ENCODE measurements around the gene TKTL1.
"Not testable (repeated sequence)": the region's sequence is repeated elsewhere in the genome, so short reads cannot be mapped to it uniquely, and the experiment has no call there.

Gene TKTL1, protein sequence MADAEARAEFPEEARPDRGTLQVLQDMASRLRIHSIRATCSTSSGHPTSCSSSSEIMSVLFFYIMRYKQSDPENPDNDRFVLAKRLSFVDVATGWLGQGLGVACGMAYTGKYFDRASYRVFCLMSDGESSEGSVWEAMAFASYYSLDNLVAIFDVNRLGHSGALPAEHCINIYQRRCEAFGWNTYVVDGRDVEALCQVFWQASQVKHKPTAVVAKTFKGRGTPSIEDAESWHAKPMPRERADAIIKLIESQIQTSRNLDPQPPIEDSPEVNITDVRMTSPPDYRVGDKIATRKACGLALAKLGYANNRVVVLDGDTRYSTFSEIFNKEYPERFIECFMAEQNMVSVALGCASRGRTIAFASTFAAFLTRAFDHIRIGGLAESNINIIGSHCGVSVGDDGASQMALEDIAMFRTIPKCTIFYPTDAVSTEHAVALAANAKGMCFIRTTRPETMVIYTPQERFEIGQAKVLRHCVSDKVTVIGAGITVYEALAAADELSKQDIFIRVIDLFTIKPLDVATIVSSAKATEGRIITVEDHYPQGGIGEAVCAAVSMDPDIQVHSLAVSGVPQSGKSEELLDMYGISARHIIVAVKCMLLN

GRCh38 chrX:154295664-154296310 is at the start of gene TKTL1:
Gene TKTL1 (plus strand): TSS chrX:154295795. CDS start chrX:154295860, 65 bp downstream.
- H3K9me3 ChIP-seq (ENCODE audit: control insufficient read depth, insufficient read depth, low read length): peaks cover 10% of the 10 kb centered on the region; the same call in 1 of the 2 replicates
- no peaks in the 10 kb centered on the region for H3K4me1 ChIP-seq (ENCODE audit: insufficient read depth, low read length)
- H3K36me3 ChIP-seq (ENCODE audit: insufficient read depth, low read length): no peaks in the 10 kb centered on the region
- no peak within 1 kb of the TSS for H3K9ac ChIP-seq (ENCODE audit: low read depth, low read length)

- H3K9ac ChIP-seq (ENCODE audit: low read depth, low read length); H3K36me3 ChIP-seq (ENCODE audit: insufficient read depth, low read length); H3K9me3 ChIP-seq (ENCODE audit: control insufficient read depth, insufficient read depth, low read length); H3K4me1 ChIP-seq (ENCODE audit: insufficient read depth, low read length): not testable (repeated sequence)
Observed at GRCh38 chrX:154247377-154248045, 48.1 kb upstream of the TKTL1 start.

GRCh38 chrX:154248076-154248475 is 47.5 kb upstream of the TKTL1 start:
- H3K9me3 ChIP-seq (ENCODE audit: control insufficient read depth, insufficient read depth, low read length); H3K36me3 ChIP-seq (ENCODE audit: insufficient read depth, low read length); H3K9ac ChIP-seq (ENCODE audit: low read depth, low read length); H3K4me1 ChIP-seq (ENCODE audit: insufficient read depth, low read length): not testable (repeated sequence)

- H3K9me3 ChIP-seq (ENCODE audit: control insufficient read depth, insufficient read depth, low read length); H3K36me3 ChIP-seq (ENCODE audit: insufficient read depth, low read length); H3K4me1 ChIP-seq (ENCODE audit: insufficient read depth, low read length); H3K9ac ChIP-seq (ENCODE audit: low read depth, low read length): not testable (repeated sequence)
Observed at GRCh38 chrX:154257282-154257681, 38.3 kb upstream of the TKTL1 start, which contains the start of gene OPN1MW3. Gene OPN1MW3 (plus strand): TSS chrX:154257582. CDS start chrX:154257620, 38 bp downstream.

- not testable (repeated sequence) for H3K4me1 ChIP-seq (ENCODE audit: insufficient read depth, low read length); H3K9me3 ChIP-seq (ENCODE audit: control insufficient read depth, insufficient read depth, low read length); H3K9ac ChIP-seq (ENCODE audit: low read depth, low read length)
Observed at GRCh38 chrX:154258711-154259110, 36.9 kb upstream of the TKTL1 start.

GRCh38 chrX:154263072-154263471 is 32.5 kb upstream of the TKTL1 start:
- not testable (repeated sequence) for H3K9me3 ChIP-seq (ENCODE audit: control insufficient read depth, insufficient read depth, low read length); H3K4me1 ChIP-seq (ENCODE audit: insufficient read depth, low read length); H3K36me3 ChIP-seq (ENCODE audit: insufficient read depth, low read length); H3K9ac ChIP-seq (ENCODE audit: low read depth, low read length)

More at GRCh38 chrX:154258711-154259110, 36.9 kb upstream of the TKTL1 start:
- H3K36me3 ChIP-seq (ENCODE audit: insufficient read depth, low read length): not testable (repeated sequence)

DNA sequence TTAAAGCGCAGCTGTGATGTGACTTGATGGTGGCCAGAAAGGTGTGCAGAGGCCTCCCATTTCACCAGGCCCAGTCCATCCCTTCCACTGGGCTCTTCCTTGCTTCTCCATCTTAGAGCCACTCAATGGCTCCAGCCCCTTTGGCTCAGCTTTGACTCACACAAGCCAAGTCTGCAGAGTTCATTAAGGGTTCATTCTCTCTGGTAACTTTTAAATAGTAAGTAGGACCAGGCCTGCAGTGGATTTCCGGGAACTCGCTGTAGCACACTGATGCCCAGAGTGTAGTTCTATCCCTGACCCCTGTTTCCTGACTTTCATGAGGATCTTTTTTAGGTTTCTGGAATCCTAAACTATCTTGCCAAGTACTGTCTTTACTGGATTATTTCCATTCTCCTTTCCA is 26.4 kb upstream of the TKTL1 start:
- H3K9me3 ChIP-seq (ENCODE audit: control insufficient read depth, insufficient read depth, low read length): not testable (repeated sequence)

GRCh38 chrX:154284489-154285338 is 10.9 kb upstream of the TKTL1 start:
- H3K9ac ChIP-seq (ENCODE audit: low read depth, low read length); H3K9me3 ChIP-seq (ENCODE audit: control insufficient read depth, insufficient read depth, low read length); H3K36me3 ChIP-seq (ENCODE audit: insufficient read depth, low read length); H3K4me1 ChIP-seq (ENCODE audit: insufficient read depth, low read length): not testable (repeated sequence)

More for the DNA sequence above, 26.4 kb upstream of the TKTL1 start:
- not testable (repeated sequence) for H3K9ac ChIP-seq (ENCODE audit: low read depth, low read length); H3K36me3 ChIP-seq (ENCODE audit: insufficient read depth, low read length); H3K4me1 ChIP-seq (ENCODE audit: insufficient read depth, low read length)

- not testable (repeated sequence) for H3K36me3 ChIP-seq (ENCODE audit: insufficient read depth, low read length); H3K9me3 ChIP-seq (ENCODE audit: control insufficient read depth, insufficient read depth, low read length); H3K9ac ChIP-seq (ENCODE audit: low read depth, low read length); H3K4me1 ChIP-seq (ENCODE audit: insufficient read depth, low read length)
Observed at GRCh38 chrX:154286406-154286805, 9.2 kb upstream of the TKTL1 start.

DNA sequence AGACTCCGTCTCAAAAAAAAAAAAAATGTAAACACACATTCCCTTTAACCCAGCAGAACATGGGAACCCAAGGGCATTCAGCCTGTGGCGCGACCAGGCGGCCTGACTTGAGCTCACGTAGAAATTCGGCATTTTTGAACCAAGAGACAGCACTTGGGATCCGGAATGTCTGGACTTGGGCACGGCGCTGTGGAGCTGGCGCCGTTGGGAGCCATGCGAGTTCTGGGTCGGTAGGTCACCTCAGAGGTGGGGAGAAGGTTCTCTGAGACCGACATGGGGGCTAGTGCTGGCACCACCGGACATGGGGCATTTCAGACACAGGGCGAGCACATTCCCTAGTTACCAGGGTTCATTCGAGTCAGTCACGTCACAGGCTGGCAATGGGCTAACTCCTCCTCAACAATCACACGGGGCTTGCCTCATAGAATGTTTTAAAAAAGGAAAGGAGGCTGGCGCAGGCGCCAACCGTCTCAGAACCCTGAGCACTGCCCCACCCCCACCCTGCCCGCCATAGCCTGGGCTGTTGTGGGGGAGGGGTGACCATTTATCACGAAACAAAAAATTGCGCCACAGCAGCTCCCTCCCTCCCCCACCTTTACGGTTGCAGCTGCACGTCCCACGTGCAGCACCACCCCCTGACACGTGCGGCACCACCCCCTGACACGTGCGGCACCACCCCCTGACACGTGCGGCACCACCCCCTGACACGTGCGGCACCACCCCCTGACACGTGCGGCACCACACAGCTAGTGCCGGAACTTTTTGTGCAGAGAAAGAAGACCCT is 612 bp upstream of the TKTL1 start, which contains the start of gene TEX28:
TEX28 (minus strand) TSS at position 334 of the 784 bp plus-strand sequence. CDS start 3,007 bp downstream, outside the sequence.
- Histone ChIP-seq H3K36me3 (ENCODE audit: insufficient read depth, low read length) (no peaks in the 10 kb centered on the region), H3K9me3 (ENCODE audit: control insufficient read depth, insufficient read depth, low read length) (peaks cover 10% of the 10 kb centered on the region; the same call in 1 of the 2 replicates), H3K9ac (ENCODE audit: low read depth, low read length) (no peak within 1 kb of the TSS), H3K4me1 (ENCODE audit: insufficient read depth, low read length) (no peaks in the 10 kb centered on the region)

- Histone ChIP-seq H3K36me3 (ENCODE audit: insufficient read depth, low read length) (no peaks in the 10 kb centered on the region), H3K9ac (ENCODE audit: low read depth, low read length) (no peak overlapping the region), H3K9me3 (ENCODE audit: control insufficient read depth, insufficient read depth, low read length) (peaks cover 10% of the 10 kb centered on the region; the same call in 1 of the 2 replicates), H3K4me1 (ENCODE audit: insufficient read depth, low read length) (no peaks in the 10 kb centered on the region)
Observed at GRCh38 chrX:154296731-154297130, 1.1 kb downstream of the TKTL1 start.

DNA sequence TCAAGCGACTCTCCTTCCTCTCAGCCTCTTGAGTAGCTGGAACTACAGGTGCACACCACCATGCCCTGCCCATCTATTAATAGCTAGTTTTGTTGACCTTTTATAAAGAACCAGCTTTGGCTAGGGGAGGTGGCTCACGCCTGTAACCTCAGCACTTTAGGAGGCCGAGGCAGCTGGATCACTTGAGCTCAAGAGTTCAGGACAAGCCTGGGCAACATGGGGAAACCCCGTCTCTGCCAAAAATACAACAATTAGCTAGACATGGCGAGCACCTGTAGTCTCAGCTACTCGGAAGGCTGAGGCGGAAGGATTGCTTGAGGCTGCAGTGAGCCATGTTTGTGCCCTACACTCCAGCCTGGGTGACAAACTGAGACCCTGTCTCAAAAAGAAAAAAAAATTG is 2.7 kb downstream of the TKTL1 start:
- no peaks in the 10 kb centered on the region for H3K36me3 ChIP-seq (ENCODE audit: insufficient read depth, low read length)
- no peaks in the 10 kb centered on the region for H3K4me1 ChIP-seq (ENCODE audit: insufficient read depth, low read length)
- H3K9me3 ChIP-seq (ENCODE audit: control insufficient read depth, insufficient read depth, low read length): peaks cover 10% of the 10 kb centered on the region; the same call in 1 of the 2 replicates
- no peak overlapping the region for H3K9ac ChIP-seq (ENCODE audit: low read depth, low read length)

- Histone ChIP-seq H3K36me3 (ENCODE audit: insufficient read depth, low read length) (no peaks in the 10 kb centered on the region), H3K9me3 (ENCODE audit: control insufficient read depth, insufficient read depth, low read length) (peaks cover 10% of the 10 kb centered on the region; the same call in 1 of the 2 replicates), H3K9ac (ENCODE audit: low read depth, low read length) (no peak overlapping the region)
Observed at GRCh38 chrX:154300816-154301215, 5.2 kb downstream of the TKTL1 start.

More at GRCh38 chrX:154300816-154301215, 5.2 kb downstream of the TKTL1 start:
- no peaks in the 10 kb centered on the region for H3K4me1 ChIP-seq (ENCODE audit: insufficient read depth, low read length)

Measured in ES-I3 (cell line).